Measurements from ENCODE around the gene SLCO2B1.

DNA sequence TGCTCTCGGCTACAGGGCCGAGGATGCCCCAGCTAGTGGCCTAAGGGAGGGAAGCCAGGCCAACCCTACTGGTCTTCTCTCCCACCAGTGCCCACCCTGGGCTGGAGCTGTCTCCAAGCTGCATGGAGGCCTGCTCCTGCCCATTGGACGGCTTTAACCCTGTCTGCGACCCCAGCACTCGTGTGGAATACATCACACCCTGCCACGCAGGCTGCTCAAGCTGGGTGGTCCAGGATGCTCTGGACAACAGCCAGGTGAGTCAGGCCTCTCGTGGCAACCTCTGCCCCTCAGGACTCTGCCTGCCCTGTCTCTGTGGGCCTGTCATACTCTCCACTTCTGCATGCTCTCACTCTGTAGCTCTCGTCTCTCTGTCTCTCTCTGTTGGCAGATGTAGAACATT, 45.5 kb downstream of the SLCO2B1 start:
- TF ChIP-seq TCF7 (CRISPR knock-in tag; IDR thresholded peaks at IDR 0.05; ENCODE audit: low read depth) = no peak
- no peak for TF ChIP-seq ELF4 (CRISPR knock-in tag; IDR thresholded peaks at IDR 0.05; ENCODE audit: low read depth)
- TF ChIP-seq CTCF (IDR thresholded peaks at IDR 0.05) = no peak
- no peak for TF ChIP-seq GRHL2 (CRISPR knock-in tag; IDR thresholded peaks at IDR 0.05; ENCODE audit: insufficient replicate concordance, severe bottlenecking)
- no peak for TF ChIP-seq SP1 (CRISPR knock-in tag; conservative IDR thresholded peaks at IDR 0.05)
- TF ChIP-seq, protein P1, sequence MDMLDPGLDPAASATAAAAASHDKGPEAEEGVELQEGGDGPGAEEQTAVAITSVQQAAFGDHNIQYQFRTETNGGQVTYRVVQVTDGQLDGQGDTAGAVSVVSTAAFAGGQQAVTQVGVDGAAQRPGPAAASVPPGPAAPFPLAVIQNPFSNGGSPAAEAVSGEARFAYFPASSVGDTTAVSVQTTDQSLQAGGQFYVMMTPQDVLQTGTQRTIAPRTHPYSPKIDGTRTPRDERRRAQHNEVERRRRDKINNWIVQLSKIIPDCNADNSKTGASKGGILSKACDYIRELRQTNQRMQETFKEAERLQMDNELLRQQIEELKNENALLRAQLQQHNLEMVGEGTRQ (CRISPR knock-in tag; IDR thresholded peaks at IDR 0.05) = no peak
- no peak for TF ChIP-seq ZNF121 (CRISPR knock-in tag; IDR thresholded peaks at IDR 0.05)
- no peak for TF ChIP-seq IRF1 (CRISPR knock-in tag; IDR thresholded peaks at IDR 0.05)
